A549 treated with DMSO at 1 μM for 4 hours (cell line): ENCODE data around the gene USP16. TPM values are rescaled to one million over a fixed set of nuclear protein-coding genes. Genes with fewer than 3 reads are reported as not detected.

Experiments
- total RNA-seq: library from RNA; stranded (reverse); fragments of 200-300 nt; extraction: Qiagen RNA extraction; gene quantifications from 5 replicates; pipeline ENCODE4 v1.2.3, GENCODE V29; 2022; ENCODE audit warnings: low read depth

Gene USP16
- total RNA-seq = 22.9 to 30.9 TPM (median 25.1 TPM) in 5 replicates

DNA sequence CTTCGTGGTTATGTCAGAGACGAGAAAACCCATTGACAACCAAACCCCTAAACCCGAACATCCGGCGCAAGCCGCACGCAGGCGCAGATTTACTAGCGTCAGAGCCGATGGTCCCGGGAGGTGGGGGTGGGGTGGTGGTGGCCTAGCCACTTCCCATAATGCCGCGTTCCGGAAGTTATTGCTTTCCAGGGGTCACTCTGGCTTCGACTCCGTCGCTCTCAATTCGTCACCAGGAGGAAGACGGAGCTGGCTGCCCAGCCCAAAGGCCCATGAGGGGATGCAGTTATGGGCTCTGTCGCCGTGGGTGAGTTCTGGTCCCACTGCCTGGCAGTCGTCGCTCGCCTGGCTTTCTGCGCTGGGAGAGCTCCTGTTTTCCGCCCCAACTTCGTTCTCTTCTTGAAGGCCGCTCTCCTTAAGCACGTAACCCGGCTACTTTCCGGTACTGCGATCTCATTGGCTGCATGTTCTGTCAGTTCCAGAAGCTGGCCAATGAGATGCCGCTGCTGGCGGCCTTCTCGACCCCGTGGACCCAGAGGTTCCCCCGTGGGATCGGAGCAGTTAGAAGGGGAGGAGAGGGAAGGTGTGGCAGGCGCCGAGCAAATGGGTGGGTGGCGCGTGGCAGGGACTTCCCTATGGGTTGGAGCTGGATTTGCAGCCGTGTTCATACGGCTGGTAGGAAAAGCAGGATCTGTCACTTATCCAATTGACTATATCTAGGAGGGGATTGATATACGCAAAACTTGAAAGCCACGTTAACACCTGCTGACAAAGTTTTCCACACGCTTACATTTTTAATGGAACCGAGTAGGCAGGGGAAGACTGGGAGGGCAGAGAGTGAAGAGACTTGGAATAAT, at the start of gene USP16:
Gene USP16, plus strand, starts transcription at position 195 of the 854 bp plus-strand sequence. CDS start 3,246 bp downstream, outside the sequence.

DNA sequence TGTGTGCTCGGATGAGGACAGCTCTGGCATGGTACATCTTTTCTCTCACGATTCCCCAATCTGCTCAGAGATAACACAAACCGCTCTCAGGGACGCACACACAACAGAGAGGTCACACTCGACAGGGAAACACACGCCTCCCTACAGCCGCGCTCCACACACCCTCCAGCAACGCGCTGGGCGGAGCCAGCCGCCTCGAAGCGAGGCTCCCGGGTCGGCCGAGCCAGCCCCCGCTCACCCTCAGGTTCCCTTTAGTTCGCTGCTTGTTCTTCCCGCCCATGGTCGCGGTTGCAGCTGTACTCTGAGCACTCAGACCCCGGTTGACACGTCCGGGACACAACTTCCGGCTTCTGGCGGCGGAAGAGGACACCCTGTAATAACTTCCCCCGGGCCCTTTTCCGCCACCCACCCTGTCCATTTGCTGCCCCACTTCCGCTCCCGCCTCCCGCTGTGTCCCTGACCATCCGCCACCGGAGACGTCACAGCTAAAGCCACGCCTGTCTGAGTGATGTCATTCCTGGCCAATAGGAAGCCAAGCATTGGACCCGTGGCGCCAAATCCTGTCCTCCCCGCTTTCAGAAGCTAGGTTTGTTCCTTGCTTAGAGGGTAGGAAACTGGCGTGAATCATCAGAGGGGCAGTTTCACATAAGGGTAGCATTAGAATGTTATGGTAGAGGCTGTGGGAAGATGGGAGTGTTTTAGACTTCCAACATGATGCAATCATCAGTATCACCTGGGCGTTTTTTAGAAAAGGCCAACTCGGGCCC, 31.8 kb upstream of the USP16 start, which contains the start of gene LTN1:
Gene LTN1, minus strand, starts transcription at position 352 of the 767 bp plus-strand sequence. Its CDS starts 72 bp downstream, at position 280.

DNA sequence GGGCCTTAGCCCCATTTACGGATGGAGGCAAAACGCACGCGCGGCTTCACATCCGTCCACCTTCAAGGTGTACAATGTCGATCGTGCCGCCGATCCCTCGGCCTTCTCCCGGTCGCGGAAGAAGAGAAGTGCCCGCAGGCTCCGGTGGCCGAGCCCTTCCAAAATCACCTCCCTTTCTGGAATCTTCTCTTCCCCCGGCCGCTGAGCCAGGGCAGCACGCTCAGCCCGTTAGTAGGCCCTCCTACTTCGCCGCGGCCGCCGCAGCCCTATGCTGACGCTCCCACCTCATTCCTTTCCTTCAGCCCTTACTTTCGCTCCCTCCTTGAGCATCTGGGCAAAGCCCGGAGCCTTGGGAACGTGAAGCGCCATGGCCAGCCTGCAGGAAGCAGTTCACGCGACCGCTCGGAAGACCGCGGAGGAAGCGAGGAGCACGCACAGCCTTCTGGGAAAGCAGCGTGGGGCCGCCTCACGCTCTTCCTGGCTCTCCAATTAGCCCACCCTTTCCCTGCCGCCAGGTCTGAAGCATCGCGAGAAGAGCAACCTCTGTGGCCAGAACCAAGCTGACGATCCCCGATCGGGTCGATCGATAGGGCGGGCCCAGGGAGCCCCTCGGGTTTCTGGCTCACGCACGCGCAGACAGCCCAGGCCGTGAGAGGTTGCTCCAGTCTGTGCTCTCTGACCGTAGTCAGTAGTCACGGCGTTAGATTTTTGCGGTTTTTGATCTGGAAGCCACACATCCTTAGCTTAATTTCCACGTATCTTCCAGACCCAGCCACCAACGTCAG, 48.9 kb downstream of the USP16 start, which contains the start of gene CCT8:
Gene CCT8, minus strand, starts transcription at position 427 of the 785 bp plus-strand sequence. Its CDS starts 58 bp downstream, at position 369.

Other genes starting within 250 kb of the USP16 start
- gene LTN1, start 31.8 kb upstream of the USP16 start, total RNA-seq = 5.8 to 9.9 TPM (median 8.0 TPM) in 5 replicates
- 11.2 to 12.6 TPM (median 11.3 TPM) in 5 replicates for gene RWDD2B, start 5.3 kb upstream of the USP16 start, total RNA-seq
- 184 to 205 TPM (median 194 TPM) in 5 replicates for gene CCT8, start 49.0 kb downstream of the USP16 start, total RNA-seq
- 1.7 to 2.6 TPM (median 2.0 TPM) in 5 replicates for gene MAP3K7CL, start 106.0 kb downstream of the USP16 start, total RNA-seq